Activated B cell treated with CpG ODN at 0.5 μM for 24 hours (primary cell): Measurements from ENCODE around the gene SFXN5. TPM values are rescaled to one million over a fixed set of nuclear protein-coding genes. Genes with fewer than 3 reads are reported as not detected.

Source experiments
- ATAC-seq: fragments of 200-7000 bp; cut with Tn5 transposase; one replicate; pipeline ENCODE4 v1.10.0; 2021; ENCODE audit warnings: low read depth, mild to moderate bottlenecking, moderate library complexity
- CTCF ChIA-PET: fragments of 350-600 bp; sonication (Branson Sonifier 250); formaldehyde crosslinking; loops from one replicate; lab custom pipeline; 2021; ENCODE audit warnings: antibody characterized with exemption; lab: Charles Lee
- POLR2A ChIA-PET: fragments of 350-600 bp; sonication (Branson Sonifier 250); formaldehyde crosslinking; loops from one replicate; lab custom pipeline; 2021; ENCODE audit warnings: antibody characterized with exemption; lab: Charles Lee
- DNase-seq: peaks from one replicate; pipeline ENCODE4 v3.0.0; 2022
- H3K27ac Mint-ChIP-seq: one replicate; pipeline ENCODE4 v1.8.0; 2020; ENCODE audit warnings: mixed read lengths
- H3K27me3 Mint-ChIP-seq: one replicate; pipeline ENCODE4 v1.8.0; 2021; ENCODE audit warnings: mixed read lengths
- H3K36me3 Mint-ChIP-seq: one replicate; pipeline ENCODE4 v1.8.0; 2021; ENCODE audit warnings: low read depth, mixed read lengths
- H3K4me1 Mint-ChIP-seq: one replicate; pipeline ENCODE4 v1.8.0; 2021; ENCODE audit warnings: mixed read lengths
- H3K4me3 Mint-ChIP-seq: one replicate; pipeline ENCODE4 v1.8.0; 2020; ENCODE audit warnings: mild to moderate bottlenecking, mixed read lengths
- H3K9me3 Mint-ChIP-seq: one replicate; pipeline ENCODE4 v1.8.0; 2020; ENCODE audit warnings: mixed read lengths
- intact Hi-C: fragments of 100-400 bp; cut with micrococcal nuclease; formaldehyde crosslinking; loops from one replicate; pipeline ENCODE4 v1.15.1; 2024
- total RNA-seq: library from RNA; stranded (reverse); gene quantifications from 2 replicates; pipeline ENCODE4 v1.2.3, GENCODE V29; 2022
- TF ChIP-seq, protein P1 (sequence below): fragments of 200-600 bp; IDR thresholded peaks from one replicate; pipeline ENCODE4 v1.8.0; 2022; ENCODE audit warnings: antibody characterized with exemption, mild to moderate bottlenecking

SFXN5 gene
- total RNA-seq, 1 donor from 2014 or later = 13.9 TPM

DNA sequence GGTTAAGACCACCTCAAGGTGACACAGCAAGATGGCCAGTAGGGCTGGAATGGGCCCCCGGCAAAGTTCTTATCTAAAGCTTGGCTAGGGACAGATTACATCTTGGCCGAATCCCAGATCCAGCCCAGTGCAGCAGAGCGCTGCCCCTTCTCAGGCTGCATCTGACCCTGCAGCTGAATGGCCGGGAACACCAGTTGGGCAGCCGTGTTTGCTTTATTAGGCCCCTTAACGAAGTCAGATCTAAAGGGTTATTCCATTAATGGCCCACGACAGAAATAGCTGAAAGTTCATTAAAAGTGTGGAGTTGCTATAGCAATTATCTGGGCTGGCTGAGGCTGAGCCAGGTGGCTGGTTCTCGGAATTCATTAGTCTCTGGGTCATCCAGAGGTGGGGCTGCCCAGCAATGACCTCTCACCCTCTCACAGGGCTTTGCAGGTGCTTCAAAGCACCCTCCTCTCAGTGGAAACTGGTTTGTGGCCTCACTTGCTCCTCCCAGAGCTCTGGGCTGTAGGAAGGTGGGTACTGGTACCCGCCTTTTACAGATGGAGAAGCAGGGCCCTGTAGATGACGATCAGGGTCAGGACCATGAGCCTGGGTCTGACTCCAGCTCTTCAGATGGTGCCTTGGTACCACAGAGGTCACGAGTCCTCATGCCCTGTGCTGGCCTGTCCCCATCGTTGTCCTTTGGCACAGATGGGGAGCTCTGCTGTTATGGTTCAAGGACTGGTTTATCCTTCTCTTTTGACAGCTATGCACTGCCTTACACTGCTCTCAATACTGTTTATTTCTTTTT is 85.4 kb downstream of the SFXN5 start:
- Mint-ChIP-seq H3K9me3 (no peaks in the 10 kb centered on the region), H3K27me3 (no peaks in the 10 kb centered on the region), H3K36me3 (no peaks in the 10 kb centered on the region), H3K4me3 (no peak overlapping the region), H3K27ac (no peak overlapping the region), H3K4me1 (no peaks in the 10 kb centered on the region)
- CTCF ChIA-PET = no interaction called here
- no peak for ATAC-seq
- intact Hi-C loops = no loop called here
- POLR2A ChIA-PET = no interaction called here
- DNase-seq = no peak
- TF ChIP-seq, protein P1, sequence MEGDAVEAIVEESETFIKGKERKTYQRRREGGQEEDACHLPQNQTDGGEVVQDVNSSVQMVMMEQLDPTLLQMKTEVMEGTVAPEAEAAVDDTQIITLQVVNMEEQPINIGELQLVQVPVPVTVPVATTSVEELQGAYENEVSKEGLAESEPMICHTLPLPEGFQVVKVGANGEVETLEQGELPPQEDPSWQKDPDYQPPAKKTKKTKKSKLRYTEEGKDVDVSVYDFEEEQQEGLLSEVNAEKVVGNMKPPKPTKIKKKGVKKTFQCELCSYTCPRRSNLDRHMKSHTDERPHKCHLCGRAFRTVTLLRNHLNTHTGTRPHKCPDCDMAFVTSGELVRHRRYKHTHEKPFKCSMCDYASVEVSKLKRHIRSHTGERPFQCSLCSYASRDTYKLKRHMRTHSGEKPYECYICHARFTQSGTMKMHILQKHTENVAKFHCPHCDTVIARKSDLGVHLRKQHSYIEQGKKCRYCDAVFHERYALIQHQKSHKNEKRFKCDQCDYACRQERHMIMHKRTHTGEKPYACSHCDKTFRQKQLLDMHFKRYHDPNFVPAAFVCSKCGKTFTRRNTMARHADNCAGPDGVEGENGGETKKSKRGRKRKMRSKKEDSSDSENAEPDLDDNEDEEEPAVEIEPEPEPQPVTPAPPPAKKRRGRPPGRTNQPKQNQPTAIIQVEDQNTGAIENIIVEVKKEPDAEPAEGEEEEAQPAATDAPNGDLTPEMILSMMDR = no peak

DNA sequence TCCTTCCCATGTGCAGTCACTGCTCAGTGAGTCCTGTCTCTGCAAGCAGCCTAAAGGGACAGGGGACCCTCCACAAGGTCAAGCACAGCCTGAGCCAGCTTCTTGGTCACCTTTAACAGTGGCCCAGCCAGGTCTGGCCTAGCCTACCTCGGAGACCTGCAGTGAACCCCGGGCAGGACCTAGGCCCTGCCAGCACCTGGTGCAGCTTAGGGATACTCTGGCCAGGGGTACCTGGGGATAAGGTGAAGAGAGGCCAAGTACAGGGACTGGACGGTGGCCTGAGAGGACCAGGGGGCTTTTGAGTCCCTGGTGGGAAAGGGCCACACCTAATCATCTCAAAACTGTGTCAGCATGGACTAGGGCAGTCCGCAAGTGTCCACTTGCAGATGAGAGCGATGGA is 86.4 kb downstream of the SFXN5 start:
- Mint-ChIP-seq H3K36me3 (no peaks in the 10 kb centered on the region), H3K4me1 (peaks cover 7% of the 10 kb centered on the region), H3K4me3 (no peak overlapping the region), H3K9me3 (no peaks in the 10 kb centered on the region), H3K27me3 (no peaks in the 10 kb centered on the region), H3K27ac (no peak overlapping the region)
- ChIA-PET POLR2A (no interaction called here), CTCF (interaction anchor here (1.4 kb wide), 1 partner anchor 9 kb away, joined by 3 read pairs; no protein-coding TSS in a partner anchor)
- TF ChIP-seq, protein P1 = no peak
- no peak for ATAC-seq
- intact Hi-C loops = no loop called here
- DNase-seq = no peak

DNA sequence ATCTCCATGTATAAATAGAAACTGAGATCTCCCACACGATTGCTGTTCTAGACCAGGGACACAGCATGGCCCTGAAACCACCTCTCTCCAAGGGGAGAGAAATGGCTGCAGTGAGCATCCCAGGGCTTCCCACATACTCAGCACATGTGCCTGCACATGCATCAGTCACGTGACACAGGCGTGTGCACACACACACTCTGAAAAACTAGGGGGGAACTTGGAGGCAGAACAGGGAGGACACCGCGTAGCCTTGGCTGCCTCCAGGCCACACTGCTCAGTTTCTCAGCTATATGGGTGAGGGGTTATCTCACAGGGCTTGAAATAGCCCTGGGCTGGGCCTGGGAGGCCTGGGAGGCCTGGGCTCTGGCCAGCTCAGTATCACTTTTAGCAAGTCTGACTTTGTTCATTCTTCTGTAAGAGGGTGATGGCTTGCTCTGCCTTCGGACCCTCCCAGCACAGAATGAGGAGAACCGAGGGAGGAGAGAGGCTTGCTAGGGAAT is 87.3 kb downstream of the SFXN5 start:
- POLR2A ChIA-PET = no interaction called here
- no peak for DNase-seq
- H3K27me3 Mint-ChIP-seq = no peaks in the 10 kb centered on the region

DNA sequence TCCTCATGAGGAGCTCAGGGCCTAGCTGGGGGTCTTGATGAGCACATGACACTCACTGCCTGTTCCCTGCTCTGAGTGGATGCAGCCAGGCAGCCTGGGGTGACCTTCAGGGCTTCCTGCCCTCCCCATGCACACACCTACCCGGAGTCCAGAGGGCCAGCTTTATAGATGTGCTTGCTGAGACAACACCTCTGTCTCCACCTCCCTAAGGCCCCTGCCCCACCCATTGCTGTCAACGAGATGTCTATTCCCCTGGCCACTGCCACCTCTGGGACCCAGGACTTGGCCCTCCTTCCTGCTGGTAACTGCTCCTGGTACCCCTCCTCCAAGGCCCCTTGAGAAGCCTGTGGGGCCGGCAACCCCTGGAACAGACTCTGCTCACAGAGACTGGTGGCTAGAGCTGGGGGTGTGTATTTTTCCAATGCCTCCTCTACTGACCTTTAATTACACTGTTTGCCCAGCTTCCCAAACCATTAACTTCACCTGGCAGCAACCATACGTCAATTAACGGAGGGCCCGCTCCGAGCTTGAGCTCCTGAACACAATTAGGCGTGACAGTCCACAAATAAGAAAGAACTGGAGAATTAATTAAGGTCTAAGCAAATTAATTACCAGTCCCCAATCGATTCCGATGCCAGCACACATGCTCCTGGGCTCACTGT is 87.9 kb downstream of the SFXN5 start:
- no peak overlapping the region for H3K27ac Mint-ChIP-seq
- ChIA-PET POLR2A (no interaction called here), CTCF (no interaction called here)
- no peaks in the 10 kb centered on the region for H3K36me3 Mint-ChIP-seq
- H3K27me3 Mint-ChIP-seq = no peaks in the 10 kb centered on the region
- H3K4me3 Mint-ChIP-seq = no peak overlapping the region
- H3K9me3 Mint-ChIP-seq = no peaks in the 10 kb centered on the region
- H3K4me1 Mint-ChIP-seq = peaks cover 11% of the 10 kb centered on the region
- no peak for ATAC-seq
- intact Hi-C loops = no loop called here
- no peak for DNase-seq
- TF ChIP-seq, protein P1 = no peak

More for the DNA sequence above, 87.3 kb downstream of the SFXN5 start:
- no peak for ATAC-seq
- Mint-ChIP-seq H3K4me3 (no peak overlapping the region), H3K36me3 (no peaks in the 10 kb centered on the region), H3K9me3 (no peaks in the 10 kb centered on the region), H3K4me1 (peaks cover 11% of the 10 kb centered on the region), H3K27ac (no peak overlapping the region)
- intact Hi-C loops = no loop called here
- TF ChIP-seq, protein P1 = no peak
- CTCF ChIA-PET = interaction anchor here (1.4 kb wide), 1 partner anchor 10 kb away, joined by 3 read pairs; no protein-coding TSS in a partner anchor
